Anterior cingulate cortex (tissue), 58 donors: ENCODE data around the gene EHD2.
"Not testable (repeated sequence)": the region's sequence is repeated elsewhere in the genome, so short reads cannot be mapped to it uniquely, and the experiment has no call there.

Experiments
- DNase-seq, 58 donors: peaks; one replicate each; lab custom pipeline; 2025; lab: John Stamatoyannopoulos, UW

Gene EHD2

GRCh38 chr19:47707135-47707925, 5.9 kb upstream of the EHD2 start:
- peak in 47 of 58 donors; percentile 5 to 76 (median 30) for DNase-seq

- DNase-seq, result no peak
Observed at GRCh38 chr19:47711652-47712242, 1.5 kb upstream of the EHD2 start.

DNA sequence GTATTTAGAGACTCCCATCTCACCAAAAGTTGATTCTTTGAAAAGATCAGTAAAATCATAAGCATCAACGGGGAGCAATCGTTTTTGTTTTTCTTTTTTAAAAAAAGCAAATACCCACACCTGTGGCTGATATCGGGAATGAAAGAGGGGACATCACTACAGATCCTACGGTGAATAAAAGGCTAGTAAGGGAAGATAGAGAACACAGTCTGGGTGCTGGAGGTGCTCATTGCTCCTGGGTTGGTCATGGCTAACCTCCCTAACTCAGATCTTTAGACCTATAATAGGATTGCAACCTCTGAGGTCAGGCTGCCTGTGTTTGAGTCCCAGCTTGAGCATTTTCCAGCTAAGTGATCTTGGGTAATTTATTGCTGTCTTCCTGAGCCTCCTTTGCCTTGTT, 1.1 kb downstream of the EHD2 start:
- no peak for DNase-seq

DNA sequence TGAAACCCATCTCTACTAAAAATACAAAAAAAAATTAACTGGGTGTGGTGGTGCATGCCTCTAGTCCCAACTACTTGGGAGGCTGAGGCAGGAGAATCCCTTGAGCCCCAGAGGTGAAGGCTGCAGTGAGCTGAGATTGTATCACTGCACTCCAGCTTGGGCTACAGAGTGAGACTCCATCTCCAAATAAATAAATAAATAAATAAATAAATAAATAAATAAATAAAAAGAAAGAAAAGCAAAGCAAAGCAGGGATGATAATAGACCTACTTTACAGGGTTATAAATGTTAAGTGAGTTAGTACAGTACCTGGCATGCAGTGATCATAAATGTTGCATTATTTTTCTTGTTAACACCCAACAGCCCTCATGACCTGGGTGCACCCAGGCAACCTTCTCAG, 1.6 kb downstream of the EHD2 start:
- DNase-seq, result not testable (repeated sequence)

DNA sequence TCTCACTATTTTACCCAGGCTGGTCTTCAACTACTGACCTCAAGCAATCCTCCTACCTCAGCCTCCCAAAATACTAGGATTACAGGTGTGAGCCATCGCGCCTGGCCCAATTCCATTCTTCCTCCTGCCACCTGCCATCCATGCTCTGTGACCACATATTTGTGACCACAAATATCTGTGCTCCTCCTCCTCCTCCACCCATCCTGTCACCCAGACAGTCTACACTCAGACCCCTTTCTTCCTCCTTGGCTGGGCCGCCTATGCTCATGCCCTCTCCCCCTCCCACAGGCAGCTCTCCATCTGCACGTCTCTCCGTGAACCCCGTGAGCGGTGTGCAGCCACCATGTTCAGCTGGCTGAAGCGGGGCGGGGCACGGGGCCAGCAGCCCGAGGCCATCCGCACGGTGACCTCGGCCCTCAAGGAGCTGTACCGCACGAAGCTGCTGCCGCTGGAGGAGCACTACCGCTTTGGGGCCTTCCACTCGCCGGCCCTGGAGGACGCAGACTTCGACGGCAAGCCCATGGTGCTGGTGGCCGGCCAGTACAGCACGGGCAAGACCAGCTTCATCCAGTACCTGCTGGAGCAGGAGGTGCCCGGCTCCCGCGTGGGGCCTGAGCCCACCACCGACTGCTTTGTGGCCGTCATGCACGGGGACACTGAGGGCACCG, 3.2 kb downstream of the EHD2 start:
- DNase-seq, result no peak

GRCh38 chr19:47718415-47719046, 5.3 kb downstream of the EHD2 start:
- not testable (repeated sequence) for DNase-seq

GRCh38 chr19:47719047-47719859, 6.0 kb downstream of the EHD2 start:
- peak in 52 of 58 donors; percentile 19 to 77 (median 52) for DNase-seq

DNA sequence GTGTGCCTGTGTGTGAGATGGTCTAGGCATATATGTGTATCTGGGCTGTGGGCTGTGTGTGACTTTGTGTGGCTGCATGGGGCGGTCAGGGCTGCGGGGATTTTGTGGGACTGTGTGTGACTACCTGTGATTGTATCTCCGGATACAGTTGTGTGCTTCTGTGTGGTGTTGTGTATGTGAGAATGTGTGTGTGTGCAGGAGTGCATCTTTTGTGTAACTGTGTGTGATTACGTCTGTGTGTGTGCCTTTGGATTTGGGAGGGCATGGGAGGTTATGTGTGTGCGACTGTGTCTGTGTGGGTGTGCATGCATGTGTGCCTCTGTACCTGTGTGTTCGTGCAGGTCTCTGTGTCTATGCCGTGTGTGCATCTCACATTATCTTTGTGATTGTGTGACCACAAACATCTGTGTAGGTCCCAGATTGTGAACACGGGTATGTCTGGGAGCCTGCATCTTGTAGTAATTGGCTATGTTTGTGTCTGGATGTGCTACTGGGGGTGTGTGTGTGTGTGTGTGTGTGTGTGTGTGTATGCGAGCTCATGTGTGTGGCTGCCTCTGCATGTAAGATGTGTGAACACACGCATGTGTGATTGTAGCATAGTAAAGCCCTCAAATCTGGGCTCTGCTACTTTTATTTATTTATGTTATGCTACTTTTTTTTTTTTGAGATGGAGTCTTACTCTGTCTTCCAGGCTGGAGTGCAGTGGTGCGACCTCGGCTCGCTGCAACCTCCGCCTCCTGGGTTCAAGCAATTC, 7.6 kb downstream of the EHD2 start:
- DNase-seq, result no peak

DNA sequence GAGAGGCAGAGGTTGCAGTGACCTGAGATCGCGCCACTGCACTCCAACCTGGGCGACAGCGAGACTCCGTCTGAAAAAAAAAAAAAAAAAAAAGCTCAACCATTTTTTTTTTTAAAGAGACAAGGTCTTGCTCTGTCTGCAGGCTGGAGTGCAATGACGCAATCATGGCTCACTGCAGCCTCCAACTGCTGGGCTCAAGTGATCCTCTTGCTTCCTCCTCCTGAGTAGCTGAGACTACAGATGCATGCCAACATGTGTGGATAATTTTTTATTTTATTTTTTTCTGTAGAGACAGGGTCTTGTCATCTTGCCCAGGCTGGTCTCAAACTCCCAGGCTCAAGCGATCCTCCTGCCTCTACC, 10.3 kb downstream of the EHD2 start:
- DNase-seq, result no peak

DNA sequence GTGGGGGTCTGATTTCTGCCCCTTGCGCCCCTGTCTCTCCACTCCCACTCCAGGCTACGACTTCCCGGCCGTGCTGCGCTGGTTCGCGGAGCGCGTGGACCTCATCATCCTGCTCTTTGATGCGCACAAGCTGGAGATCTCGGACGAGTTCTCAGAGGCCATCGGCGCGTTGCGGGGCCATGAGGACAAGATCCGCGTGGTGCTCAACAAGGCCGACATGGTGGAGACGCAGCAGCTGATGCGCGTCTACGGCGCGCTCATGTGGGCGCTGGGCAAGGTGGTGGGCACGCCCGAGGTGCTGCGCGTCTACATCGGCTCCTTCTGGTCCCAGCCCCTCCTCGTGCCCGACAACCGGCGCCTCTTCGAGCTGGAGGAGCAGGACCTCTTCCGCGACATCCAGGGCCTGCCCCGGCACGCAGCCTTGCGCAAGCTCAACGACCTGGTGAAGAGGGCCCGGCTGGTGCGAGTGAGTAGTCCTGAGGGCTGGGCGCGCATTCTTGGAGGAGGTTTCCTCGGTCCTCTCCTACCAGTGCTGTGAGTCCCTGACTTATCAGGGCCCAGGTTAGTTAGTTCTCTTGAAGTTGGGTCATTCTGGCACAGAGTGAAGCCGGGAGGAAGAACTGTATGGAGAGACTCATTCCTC, 12.7 kb downstream of the EHD2 start:
- no peak for DNase-seq

GRCh38 chr19:47726467-47726866, 13.2 kb downstream of the EHD2 start:
- no peak for DNase-seq

DNA sequence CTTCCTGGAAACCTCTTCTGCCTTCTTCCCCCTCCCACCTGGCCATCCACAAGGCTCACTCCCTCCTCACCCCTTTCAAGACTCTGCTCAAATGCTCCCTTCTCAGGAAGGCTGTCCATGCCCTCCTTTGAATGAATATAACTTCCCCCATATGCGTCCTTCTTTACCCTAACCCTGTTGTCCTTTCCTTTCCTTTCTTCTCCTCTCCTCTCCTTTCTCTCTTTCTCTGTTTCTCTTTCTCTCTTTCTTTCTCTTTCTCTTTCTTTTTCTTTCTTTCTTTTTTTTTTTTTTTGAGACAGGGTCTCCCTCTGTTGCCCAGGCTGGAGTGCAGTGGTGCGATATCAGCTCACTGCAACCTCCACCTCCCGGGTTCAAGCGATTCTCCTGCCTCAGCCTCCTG, 15.1 kb downstream of the EHD2 start:
- DNase-seq, result not testable (repeated sequence)

GRCh38 chr19:47729468-47729798, 16.2 kb downstream of the EHD2 start:
- no peak for DNase-seq

- peak in 23 of 58 donors; percentile 2 to 65 (median 22) for DNase-seq
Observed at GRCh38 chr19:47729799-47730520, 16.7 kb downstream of the EHD2 start.

- DNase-seq, result no peak
Observed at GRCh38 chr19:47730521-47730889, 17.3 kb downstream of the EHD2 start.

DNA sequence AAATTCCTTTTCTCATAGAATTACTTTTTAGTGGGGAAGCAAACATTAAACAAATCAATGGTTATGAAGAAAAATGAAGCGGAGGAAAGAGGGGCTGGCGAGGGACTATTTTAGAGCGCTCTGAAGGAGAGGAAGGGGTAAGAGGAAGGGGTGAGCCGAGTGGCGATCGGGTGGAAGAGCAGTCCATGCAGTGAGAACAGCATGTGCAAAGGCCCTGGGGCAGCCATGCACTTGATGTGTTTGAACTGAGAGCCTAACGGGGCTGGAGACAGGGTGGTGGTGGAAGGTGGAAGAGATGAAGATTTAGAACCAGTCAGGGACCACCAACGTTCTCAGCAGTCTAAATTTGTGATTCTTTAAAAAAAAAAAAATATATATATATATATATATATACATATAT, 17.7 kb downstream of the EHD2 start:
- DNase-seq, result no peak

GRCh38 chr19:47735131-47735530, 21.9 kb downstream of the EHD2 start:
- no peak for DNase-seq

DNA sequence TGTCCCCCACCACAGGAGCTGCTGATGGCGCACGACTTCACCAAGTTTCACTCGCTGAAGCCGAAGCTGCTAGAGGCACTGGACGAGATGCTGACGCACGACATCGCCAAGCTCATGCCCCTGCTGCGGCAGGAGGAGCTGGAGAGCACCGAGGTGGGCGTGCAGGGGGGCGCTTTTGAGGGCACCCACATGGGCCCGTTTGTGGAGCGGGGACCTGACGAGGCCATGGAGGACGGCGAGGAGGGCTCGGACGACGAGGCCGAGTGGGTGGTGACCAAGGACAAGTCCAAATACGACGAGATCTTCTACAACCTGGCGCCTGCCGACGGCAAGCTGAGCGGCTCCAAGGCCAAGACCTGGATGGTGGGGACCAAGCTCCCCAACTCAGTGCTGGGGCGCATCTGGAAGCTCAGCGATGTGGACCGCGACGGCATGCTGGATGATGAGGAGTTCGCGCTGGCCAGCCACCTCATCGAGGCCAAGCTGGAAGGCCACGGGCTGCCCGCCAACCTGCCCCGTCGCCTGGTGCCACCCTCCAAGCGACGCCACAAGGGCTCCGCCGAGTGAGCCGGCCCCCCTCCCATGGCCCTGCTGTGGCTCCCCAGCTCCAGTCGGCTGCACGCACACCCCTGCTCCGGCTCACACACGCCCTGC, 27.8 kb downstream of the EHD2 start:
- no peak for DNase-seq
